ENCODE measurements around the gene PPFIA3. TPM values are rescaled to one million over a fixed set of nuclear protein-coding genes. Genes with fewer than 3 reads are reported as not detected.

Gene PPFIA3
- total RNA-seq, 2 donors from 2014 or later: 3.6 to 3.9 TPM

GRCh38 chr19:49092686-49093085, 26.7 kb upstream of the PPFIA3 start:
- H3K27ac Mint-ChIP-seq: no peak overlapping the region
- H3K4me1 Mint-ChIP-seq: peaks cover 20% of the 10 kb centered on the region
- H3K27me3 Mint-ChIP-seq: no peaks in the 10 kb centered on the region
- H3K36me3 Mint-ChIP-seq (ENCODE audit: low read depth): peaks cover 94% of the 10 kb centered on the region
- ATAC-seq (replicated peaks): no peak
- H3K9me3 Mint-ChIP-seq: no peaks in the 10 kb centered on the region
- H3K4me3 Mint-ChIP-seq: no peak overlapping the region

GRCh38 chr19:49094505-49095482, 24.6 kb upstream of the PPFIA3 start:
- Mint-ChIP-seq H3K4me1 (peaks cover 20% of the 10 kb centered on the region), H3K36me3 (ENCODE audit: low read depth) (peaks cover 95% of the 10 kb centered on the region), H3K27ac (no peak overlapping the region), H3K4me3 (no peak overlapping the region), H3K9me3 (no peaks in the 10 kb centered on the region), H3K27me3 (no peaks in the 10 kb centered on the region)
- no peak for ATAC-seq (replicated peaks)

DNA sequence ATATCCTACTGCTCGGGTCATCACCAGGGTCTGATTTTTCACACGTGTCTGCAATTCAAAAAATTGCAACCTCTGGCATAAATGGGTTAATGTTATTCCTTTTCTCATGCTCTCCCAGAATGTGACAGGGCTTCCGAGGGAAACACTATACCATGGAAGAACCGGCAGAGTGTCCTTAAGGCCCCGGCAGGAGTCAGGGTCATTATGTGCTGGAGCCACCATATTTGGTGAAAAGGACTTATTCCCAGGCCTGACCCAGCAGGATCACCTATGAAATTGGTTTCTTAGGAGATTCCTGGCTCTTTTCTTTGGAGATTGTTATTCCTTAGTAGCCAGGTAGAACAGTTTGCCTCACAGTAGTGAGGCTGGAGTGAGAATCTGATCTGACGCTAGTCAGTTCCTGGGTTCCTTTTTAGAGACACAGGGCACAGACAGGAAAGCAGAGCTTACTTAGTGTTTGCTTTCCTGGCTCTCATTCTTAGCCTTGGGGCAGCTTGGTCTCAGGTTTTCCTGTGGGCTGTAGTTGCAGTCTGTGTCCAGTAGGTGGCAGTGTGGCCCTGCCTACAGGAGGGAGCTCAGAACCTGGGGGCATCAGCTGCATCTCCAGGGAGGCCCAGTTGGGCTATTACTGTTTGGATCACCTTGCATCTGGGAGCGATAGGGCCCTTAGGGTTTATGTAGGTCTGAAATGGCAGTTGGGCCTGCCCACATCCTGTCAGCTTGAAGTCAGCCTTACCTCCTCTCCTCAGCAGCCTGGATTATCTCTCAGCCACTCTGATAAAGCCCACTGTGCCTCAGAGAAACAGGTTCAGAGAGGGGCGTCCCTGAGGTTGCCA, 21.7 kb upstream of the PPFIA3 start:
- H3K27me3 Mint-ChIP-seq: no peaks in the 10 kb centered on the region
- H3K36me3 Mint-ChIP-seq (ENCODE audit: low read depth): peaks cover 89% of the 10 kb centered on the region
- H3K4me3 Mint-ChIP-seq: no peak overlapping the region
- no peak overlapping the region for H3K27ac Mint-ChIP-seq
- no peaks in the 10 kb centered on the region for H3K9me3 Mint-ChIP-seq
- H3K4me1 Mint-ChIP-seq: peaks cover 4% of the 10 kb centered on the region
- peak; percentile 81 for ATAC-seq (replicated peaks)

DNA sequence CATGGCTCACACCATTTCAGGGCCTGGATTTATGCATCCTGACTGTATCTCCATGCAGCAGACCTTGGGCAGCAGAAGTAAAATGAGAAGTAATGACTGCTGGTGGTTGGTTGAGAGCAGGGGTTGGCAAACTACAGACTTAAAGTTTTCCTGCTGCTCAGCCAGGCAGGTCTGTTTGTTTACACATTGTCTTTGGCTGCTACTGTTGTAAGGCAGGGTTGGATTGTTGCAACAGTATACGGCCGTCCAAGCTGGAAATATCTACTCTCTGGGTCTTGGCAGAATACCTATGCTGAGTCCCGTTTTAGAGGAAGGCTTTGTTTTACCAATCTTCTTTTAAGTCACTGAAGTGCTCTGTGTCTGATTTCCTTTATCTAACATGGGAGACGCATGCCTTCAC, 20.5 kb upstream of the PPFIA3 start:
- no peaks in the 10 kb centered on the region for H3K9me3 Mint-ChIP-seq
- H3K27me3 Mint-ChIP-seq: no peaks in the 10 kb centered on the region
- no peak overlapping the region for H3K27ac Mint-ChIP-seq
- no peak for ATAC-seq (replicated peaks)
- H3K4me3 Mint-ChIP-seq: no peak overlapping the region
- H3K36me3 Mint-ChIP-seq (ENCODE audit: low read depth): peaks cover 89% of the 10 kb centered on the region
- H3K4me1 Mint-ChIP-seq: peaks cover 4% of the 10 kb centered on the region

DNA sequence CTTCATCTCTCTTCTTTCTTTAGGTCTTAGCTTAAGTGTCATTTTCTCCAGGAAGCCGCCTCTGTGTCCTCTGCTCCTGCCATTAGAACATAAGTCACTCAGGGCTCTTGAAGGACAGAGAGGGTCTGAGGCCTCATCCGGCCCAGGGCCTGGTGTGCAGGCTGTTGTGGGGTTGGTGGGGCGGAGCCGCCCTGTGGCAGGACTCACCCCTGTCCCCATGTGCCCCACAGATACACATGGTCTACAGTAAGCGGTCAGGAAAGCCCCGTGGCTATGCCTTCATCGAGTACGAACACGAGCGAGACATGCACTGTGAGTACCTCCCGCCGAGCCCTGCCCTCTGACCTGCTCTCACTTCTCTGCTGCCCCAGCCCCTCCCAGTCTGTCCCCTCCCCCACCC, 18.2 kb upstream of the PPFIA3 start:
- ATAC-seq (replicated peaks): no peak
- H3K36me3 Mint-ChIP-seq (ENCODE audit: low read depth): peaks cover 87% of the 10 kb centered on the region
- H3K27ac Mint-ChIP-seq: no peak overlapping the region
- no peaks in the 10 kb centered on the region for H3K9me3 Mint-ChIP-seq
- H3K27me3 Mint-ChIP-seq: no peaks in the 10 kb centered on the region
- H3K4me1 Mint-ChIP-seq: peaks cover 10% of the 10 kb centered on the region
- H3K4me3 Mint-ChIP-seq: no peak overlapping the region

GRCh38 chr19:49102303-49102702, 17.0 kb upstream of the PPFIA3 start:
- Mint-ChIP-seq H3K9me3 (no peaks in the 10 kb centered on the region), H3K4me3 (no peak overlapping the region), H3K4me1 (peaks cover 14% of the 10 kb centered on the region), H3K27ac (no peak overlapping the region), H3K36me3 (ENCODE audit: low read depth) (peaks cover 87% of the 10 kb centered on the region), H3K27me3 (no peaks in the 10 kb centered on the region)
- no peak for ATAC-seq (replicated peaks)

DNA sequence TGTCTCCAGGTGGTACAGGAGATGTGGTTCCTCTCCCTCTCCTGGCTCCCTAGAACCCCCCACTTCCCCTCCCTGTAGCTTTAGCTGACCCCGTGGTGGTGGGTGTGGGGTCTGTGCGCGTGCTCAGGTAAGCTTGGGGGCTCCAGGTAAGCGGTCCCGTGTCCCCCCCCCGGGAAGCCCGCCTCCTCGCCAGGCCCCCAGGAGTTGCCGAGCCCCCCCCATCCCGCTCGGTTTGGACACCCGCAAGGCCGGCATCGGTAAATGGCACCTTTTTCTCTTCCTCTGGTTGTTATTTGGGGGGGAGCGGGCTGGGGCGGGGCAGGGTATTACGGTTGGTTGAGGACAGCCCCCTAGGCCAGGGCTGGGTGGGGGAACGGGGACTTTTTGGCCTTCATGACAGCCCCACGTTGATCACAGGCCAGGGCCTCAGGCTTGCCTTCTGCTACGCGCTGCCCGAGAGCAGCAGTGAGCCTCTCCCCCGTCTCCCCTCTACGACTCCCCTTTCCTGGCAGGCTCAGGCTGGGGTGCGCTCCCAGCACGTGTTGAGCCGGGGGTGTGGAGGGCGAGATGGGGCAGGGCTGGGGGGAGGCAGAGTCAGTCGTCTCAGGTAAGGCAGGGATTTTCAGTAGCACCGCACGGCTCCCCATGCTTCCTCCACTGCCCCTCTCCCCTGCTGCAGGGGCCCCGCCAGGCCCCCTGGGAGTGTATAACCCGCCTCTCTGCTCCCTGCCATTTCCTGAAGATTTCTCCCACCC, 15.8 kb upstream of the PPFIA3 start:
- H3K36me3 Mint-ChIP-seq (ENCODE audit: low read depth): peaks cover 84% of the 10 kb centered on the region
- no peaks in the 10 kb centered on the region for H3K9me3 Mint-ChIP-seq

DNA sequence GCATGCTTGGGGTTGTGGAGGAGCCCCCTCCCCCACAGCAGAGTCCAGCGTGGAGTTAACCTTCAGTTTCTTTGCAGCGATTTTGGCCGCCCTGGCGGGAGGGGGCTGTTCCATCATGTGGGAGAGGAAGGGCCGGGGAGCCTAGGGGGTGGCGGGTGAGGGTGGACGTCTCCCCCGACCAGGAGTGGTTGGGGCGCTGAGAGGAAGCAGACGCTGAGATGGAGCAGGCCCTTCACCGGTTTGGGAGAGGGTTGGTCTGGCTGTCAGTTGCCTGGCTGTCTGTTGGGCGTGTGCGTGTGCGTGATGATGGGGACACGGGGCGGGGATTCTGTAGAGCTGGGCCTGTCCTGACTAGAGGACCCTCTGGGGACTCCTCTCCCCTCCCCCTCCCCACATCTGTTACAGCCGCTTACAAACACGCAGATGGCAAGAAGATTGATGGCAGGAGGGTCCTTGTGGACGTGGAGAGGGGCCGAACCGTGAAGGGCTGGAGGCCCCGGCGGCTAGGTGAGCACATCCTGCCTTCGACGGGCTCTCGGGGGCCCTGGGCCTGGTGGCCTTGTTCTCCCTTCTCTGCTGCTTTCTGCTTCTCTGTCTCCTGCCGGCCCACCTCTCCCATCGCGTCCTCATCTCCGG, 15.0 kb upstream of the PPFIA3 start:
- H3K9me3 Mint-ChIP-seq: no peaks in the 10 kb centered on the region
- H3K27ac Mint-ChIP-seq: peak overlapping the region; percentile 54
- H3K4me3 Mint-ChIP-seq: no peak overlapping the region
- H3K4me1 Mint-ChIP-seq: peaks cover 20% of the 10 kb centered on the region
- ATAC-seq (replicated peaks): no peak
- H3K36me3 Mint-ChIP-seq (ENCODE audit: low read depth): peaks cover 84% of the 10 kb centered on the region
- no peaks in the 10 kb centered on the region for H3K27me3 Mint-ChIP-seq

More for the DNA sequence above, 15.8 kb upstream of the PPFIA3 start:
- no peak for ATAC-seq (replicated peaks)
- H3K27me3 Mint-ChIP-seq: no peaks in the 10 kb centered on the region
- no peak overlapping the region for H3K4me3 Mint-ChIP-seq
- peaks cover 14% of the 10 kb centered on the region for H3K4me1 Mint-ChIP-seq
- no peak overlapping the region for H3K27ac Mint-ChIP-seq

DNA sequence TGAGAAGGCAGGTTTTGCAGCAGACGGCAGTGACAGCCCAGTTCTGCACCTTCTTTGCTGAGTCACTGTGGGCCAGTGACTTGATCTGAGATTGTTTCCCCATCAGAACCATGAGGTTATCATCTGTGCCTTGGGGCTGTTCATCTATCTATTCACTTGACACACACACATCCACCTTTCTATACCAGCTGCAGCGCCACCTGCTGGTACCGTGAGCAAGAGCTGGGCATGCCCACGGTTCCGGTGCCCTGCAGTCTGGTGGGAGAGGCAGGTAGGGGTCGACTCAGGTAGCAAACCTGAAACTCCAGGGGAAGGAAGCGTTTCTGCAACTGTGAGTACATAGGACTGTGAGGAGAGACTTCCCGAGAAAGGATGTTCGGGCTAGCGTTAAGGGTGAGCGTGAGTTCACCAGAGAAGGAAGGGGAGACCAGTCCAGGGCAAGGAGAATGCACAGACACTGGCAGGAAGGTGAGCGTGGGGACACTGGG, 12.7 kb upstream of the PPFIA3 start:
- Mint-ChIP-seq H3K4me1 (peaks cover 16% of the 10 kb centered on the region), H3K4me3 (no peak overlapping the region), H3K27me3 (no peaks in the 10 kb centered on the region), H3K36me3 (ENCODE audit: low read depth) (peaks cover 65% of the 10 kb centered on the region), H3K9me3 (no peaks in the 10 kb centered on the region), H3K27ac (no peak overlapping the region)
- peak; percentile 73 for ATAC-seq (replicated peaks)

DNA sequence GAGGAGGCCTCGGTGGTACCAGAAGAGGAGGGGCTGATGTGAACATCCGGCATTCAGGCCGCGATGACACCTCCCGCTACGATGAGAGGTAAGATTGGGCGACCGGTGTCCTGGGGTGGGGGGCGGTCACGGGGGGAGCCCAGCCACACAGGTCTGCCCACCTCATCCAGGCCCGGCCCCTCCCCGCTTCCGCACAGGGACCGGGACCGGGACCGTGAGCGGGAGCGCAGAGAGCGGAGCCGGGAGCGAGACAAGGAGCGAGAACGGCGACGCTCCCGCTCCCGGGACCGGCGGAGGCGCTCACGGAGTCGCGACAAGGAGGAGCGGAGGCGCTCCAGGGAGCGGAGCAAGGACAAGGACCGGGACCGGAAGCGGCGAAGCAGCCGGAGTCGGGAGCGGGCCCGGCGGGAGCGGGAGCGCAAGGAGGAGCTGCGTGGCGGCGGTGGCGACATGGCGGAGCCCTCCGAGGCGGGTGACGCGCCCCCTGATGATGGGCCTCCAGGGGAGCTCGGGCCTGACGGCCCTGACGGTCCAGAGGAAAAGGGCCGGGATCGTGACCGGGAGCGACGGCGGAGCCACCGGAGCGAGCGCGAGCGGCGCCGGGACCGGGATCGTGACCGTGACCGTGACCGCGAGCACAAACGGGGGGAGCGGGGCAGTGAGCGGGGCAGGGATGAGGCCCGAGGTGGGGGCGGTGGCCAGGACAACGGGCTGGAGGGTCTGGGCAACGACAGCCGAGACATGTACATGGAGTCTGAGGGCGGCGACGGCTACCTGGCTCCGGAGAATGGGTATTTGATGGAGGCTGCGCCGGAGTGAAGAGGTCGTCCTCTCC, 11.5 kb upstream of the PPFIA3 start:
- Mint-ChIP-seq H3K4me1 (peaks cover 16% of the 10 kb centered on the region), H3K27me3 (no peaks in the 10 kb centered on the region), H3K4me3 (no peak overlapping the region), H3K27ac (no peak overlapping the region), H3K36me3 (ENCODE audit: low read depth) (peaks cover 57% of the 10 kb centered on the region), H3K9me3 (no peaks in the 10 kb centered on the region)
- ATAC-seq (replicated peaks): no peak

GRCh38 chr19:49109051-49109450, 10.3 kb upstream of the PPFIA3 start:
- H3K36me3 Mint-ChIP-seq (ENCODE audit: low read depth): peaks cover 52% of the 10 kb centered on the region
- peak overlapping the region; percentile 15 for H3K27ac Mint-ChIP-seq
- no peaks in the 10 kb centered on the region for H3K9me3 Mint-ChIP-seq
- no peaks in the 10 kb centered on the region for H3K27me3 Mint-ChIP-seq
- peaks cover 22% of the 10 kb centered on the region for H3K4me1 Mint-ChIP-seq
- no peak for ATAC-seq (replicated peaks)
- H3K4me3 Mint-ChIP-seq: no peak overlapping the region

GRCh38 chr19:49109569-49110233, 9.6 kb upstream of the PPFIA3 start:
- H3K4me1 Mint-ChIP-seq: peaks cover 22% of the 10 kb centered on the region
- ATAC-seq (replicated peaks): no peak
- H3K9me3 Mint-ChIP-seq: no peaks in the 10 kb centered on the region
- H3K4me3 Mint-ChIP-seq: no peak overlapping the region
- H3K27ac Mint-ChIP-seq: no peak overlapping the region
- no peaks in the 10 kb centered on the region for H3K27me3 Mint-ChIP-seq
- H3K36me3 Mint-ChIP-seq (ENCODE audit: low read depth): peaks cover 45% of the 10 kb centered on the region

GRCh38 chr19:49110567-49110966, 8.8 kb upstream of the PPFIA3 start:
- Mint-ChIP-seq H3K9me3 (no peaks in the 10 kb centered on the region), H3K36me3 (ENCODE audit: low read depth) (peaks cover 36% of the 10 kb centered on the region), H3K4me1 (peaks cover 16% of the 10 kb centered on the region), H3K27ac (peak overlapping the region; percentile 41), H3K4me3 (no peak overlapping the region), H3K27me3 (no peaks in the 10 kb centered on the region)
- no peak for ATAC-seq (replicated peaks)

All from activated T-helper 17 cell treated with anti-CD3 and anti-CD28 coated beads, Interleukin-2, amount 50 U/mL, for 72 hours (primary cell).